HG03342 (cell line): Measurements from ENCODE around the gene BMAL2.

Experiments
- ATAC-seq: cut with Tn5 transposase; IDR thresholded peaks from one replicate; pipeline ENCODE4 v1.9.1; 2021; ENCODE audit warnings: mild to moderate bottlenecking, moderate library complexity; ENCODE audit not compliant: unreplicated experiment

The BMAL2 gene

DNA sequence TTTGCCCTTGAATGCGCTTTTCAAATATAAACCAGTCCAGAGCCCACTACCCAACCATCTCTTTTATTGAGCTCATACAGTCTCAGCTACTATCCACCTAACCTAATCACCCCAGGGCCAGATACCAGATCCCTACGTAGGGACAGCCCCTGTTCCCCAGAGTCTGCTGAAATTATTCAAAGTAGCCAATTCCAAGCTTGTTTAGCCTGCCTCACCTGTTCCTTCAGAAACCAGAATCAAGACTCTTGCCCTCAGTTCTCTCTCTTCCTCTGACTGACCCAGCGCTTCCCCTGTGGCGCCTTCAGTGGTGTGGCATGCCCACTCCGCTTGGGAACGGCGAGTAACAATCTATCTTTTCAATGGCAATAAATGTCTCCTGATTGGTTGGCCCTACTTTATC, 18.8 kb downstream of the BMAL2 start:
- no peak for ATAC-seq

DNA sequence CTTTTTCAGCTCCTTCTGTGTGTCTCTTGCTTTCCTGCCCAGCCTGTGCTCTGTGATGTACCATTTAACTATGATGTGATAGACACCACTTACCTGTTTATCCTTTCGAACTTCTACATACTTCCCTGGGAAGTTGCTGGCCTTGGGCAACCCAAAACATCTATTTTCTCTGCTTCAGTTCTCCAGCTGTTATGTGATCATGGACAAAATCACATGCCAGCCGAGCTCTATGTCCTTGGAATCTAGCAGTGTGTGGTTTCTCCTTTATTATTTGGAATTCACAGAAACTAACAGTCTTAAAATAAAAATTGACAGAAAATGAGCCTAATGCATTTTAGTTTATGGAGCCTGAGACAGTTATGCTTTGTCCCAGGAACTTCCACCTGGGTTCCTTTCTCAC, 22.9 kb downstream of the BMAL2 start:
- ATAC-seq: no peak

GRCh38 chr12:27355979-27356378, 23.3 kb downstream of the BMAL2 start:
- no peak for ATAC-seq

GRCh38 chr12:27359578-27360340, 27.1 kb downstream of the BMAL2 start:
- ATAC-seq: no peak

- no peak for ATAC-seq
Observed at GRCh38 chr12:27361372-27361771, 28.7 kb downstream of the BMAL2 start.

- ATAC-seq: no peak
Observed at GRCh38 chr12:27366621-27367020, 34.0 kb downstream of the BMAL2 start.

DNA sequence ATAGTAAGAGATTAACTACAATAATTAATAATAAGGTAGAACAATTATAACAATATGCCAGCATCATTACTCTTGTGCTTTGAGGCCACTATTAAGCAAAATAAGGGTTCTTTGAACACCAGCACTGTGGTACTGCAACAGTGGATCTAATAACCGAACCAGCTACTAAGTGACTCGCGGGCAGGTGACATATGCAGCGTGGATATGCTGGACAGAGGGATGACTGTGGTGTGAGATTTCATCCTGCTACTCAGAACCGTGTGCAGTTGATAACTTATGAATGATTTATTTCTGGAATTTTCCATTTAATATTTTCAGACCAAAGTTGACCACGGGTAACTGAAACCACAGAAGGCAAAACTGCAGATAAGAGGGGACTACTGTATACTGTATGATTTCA, 34.4 kb downstream of the BMAL2 start:
- ATAC-seq: no peak

- no peak for ATAC-seq
Observed at GRCh38 chr12:27382171-27382795, 49.6 kb downstream of the BMAL2 start.
